Middle frontal gyrus (tissue), 1 donor: ENCODE data around the gene SLC37A2.

ENCODE experiments used
- DNase-seq: peaks from one replicate; pipeline ENCODE4 v3.0.0-alpha.2; 2015; ENCODE audit warnings: low spot score; ENCODE audit errors: extremely low spot score

Gene SLC37A2

DNA sequence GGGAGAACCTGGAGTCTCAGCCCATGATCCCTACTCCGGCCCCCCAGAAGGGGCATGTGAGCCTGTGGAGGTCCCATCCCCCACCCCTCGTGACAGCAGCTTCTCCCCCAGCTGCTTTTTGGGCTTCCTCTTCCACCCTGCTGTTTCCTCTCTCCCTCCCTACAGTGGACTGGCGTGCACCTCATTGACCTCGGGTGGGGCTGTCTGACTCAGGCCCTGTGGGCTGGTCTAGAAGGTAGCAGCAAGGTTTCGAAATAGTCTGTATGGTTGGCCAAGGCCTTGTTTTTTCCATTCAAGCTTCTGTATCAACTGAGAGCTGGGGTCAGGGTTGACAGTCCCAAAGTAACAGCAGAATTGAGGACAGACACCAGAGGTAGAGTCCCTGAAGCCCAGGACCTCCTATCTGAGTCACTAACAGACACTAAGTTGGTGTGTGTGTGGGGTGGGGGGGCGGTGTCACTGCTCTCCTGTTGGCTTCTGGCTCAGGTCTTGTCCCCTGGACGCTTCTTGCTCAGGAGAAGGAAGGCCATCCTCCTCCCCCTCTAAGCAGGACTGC, 7.7 kb downstream of the SLC37A2 start:
- DNase-seq = no peak

DNA sequence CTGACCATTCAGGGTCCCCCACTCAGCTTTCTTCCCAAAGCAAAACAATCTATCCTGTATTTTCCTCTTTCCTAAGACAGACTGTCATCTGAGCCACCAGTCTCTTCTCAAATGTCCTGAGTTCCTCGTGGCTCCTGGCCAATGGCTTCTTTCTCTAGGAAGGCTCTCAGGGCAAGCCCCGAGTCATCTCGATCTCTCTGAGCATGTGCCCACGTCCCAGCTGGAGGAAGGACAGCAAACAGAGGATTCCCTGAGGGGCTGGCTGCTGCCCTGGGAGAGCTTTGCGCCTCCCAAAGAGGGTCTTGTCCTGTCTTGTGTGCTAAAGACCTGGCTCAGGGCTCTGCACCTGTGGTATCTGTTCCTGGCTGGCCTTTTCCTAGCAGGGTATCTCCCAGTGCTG, 8.3 kb downstream of the SLC37A2 start:
- no peak for DNase-seq

DNA sequence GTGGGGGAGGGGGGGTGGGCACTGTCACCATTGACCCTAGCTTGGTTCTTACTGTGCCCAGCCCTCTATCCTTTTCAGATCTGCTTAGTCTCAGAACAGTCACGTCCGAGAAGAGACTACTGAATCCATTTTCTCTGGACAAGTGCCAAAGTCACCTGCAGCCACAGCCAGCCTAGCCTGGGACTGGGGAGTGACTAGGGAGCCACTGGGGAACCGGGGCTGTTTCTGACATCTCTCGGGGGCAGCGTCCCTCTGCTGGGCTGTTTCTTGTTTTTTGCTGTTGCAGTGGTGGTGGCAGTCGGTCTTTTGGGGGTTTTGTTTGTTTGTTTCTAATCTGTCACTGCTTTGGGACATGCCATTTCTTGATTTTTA, 8.7 kb downstream of the SLC37A2 start:
- DNase-seq = no peak

DNA sequence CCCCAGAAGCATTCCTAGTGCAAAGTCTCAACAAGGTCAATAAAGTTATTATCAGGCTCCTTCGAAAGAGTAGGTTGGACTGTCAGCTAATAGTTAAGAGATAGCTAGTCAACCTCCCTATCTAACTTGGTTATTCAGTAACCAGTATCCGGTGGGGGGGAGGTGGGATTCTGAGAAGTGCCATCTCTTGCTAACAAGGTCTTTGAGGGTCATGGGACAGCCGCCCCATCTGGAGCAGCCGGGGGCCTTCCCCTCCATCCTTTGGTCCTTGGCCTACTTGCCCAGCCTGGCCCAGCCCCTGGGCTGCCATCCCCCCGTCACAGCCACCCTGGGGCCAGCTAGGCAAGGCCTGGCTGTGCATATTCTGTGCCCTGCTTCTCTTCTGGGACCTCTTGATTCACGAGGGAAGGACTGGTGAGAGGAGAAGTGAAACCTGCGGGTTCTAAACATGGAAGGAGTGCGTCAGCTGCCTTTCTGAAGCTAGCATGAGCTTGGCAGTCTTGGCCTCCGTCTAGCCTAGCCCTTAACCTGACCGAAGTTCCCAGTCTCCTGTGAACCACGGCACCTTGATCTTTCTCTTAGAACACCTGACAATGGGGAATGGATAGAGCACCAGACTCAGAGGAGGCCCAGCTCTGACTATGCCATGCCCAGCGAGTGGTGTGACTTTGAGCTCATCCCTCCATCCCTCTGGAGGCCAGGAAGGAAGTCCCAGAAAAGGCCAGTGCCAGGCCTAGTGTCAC, 9.3 kb downstream of the SLC37A2 start:
- DNase-seq = no peak

DNA sequence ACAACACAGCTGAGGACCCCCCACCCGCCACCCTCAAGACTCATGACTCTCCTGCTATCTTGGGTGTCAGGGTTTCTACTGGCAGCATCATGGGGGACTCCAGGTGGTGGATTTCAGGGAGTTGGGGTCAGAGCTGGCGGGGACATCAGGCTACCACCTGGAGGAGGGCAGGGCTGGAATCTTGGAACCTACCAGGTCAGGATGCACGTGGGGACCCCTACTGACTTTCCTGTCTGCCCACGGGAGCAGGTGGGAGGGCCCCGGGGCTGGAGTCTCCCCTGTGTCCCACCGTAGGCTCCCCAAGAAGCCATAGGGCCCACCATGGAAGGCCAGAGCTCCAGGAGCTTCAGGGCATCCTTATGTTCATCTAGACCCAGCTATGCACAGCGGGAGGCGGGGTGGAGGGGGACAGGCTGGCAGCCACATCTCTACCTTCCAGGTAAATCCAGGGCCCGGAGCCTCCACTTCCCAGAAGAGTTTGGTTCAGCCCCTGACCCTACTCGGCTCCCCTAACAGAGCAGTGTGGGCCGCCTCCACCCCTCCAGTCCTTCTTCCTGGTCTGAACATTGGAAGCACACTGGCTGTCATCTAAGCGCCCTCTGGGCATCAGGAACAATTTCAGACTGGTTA, 10.0 kb downstream of the SLC37A2 start:
- no peak for DNase-seq

DNA sequence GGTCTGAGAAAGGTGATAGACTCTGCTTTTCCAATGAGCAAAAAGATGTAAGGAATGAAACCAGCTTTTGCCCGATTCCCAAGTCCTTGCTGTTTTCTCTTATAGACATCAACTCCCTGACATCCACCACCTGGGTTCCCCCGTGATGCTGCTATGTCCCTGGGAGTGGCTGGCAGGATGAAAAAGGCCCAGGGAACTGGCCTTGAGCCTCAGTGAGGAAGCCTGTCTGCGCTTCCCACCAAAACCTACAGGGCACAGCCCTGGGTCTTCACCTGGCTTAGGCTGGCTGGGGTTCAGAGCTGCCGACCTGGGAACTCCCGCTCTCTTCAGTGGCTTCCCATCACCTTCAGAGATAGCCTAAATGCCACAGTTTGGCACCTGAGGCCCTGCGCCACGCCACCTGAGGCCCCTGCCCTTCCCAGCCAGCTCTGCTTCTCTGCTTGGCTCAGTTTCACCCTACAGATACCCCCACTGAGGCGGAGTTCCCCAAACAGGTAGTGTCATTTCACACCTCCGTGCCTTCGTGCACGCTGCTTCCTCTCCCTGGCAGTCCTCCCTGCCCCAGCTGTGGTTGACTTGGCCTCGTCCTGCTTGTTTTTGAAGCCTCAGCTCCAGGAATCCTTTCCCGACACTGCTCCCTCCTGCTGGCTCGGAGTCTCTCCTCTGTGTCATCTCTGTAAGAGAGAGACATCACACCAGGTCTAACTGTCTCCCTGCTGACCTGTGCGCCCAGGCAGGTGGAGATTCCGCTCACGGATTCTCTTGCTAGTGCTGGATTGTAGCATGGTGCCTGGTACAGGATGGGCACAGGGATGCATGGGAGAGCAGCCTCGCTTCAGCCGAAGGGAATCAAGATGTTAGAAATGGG, 10.7 kb downstream of the SLC37A2 start:
- no peak for DNase-seq

DNA sequence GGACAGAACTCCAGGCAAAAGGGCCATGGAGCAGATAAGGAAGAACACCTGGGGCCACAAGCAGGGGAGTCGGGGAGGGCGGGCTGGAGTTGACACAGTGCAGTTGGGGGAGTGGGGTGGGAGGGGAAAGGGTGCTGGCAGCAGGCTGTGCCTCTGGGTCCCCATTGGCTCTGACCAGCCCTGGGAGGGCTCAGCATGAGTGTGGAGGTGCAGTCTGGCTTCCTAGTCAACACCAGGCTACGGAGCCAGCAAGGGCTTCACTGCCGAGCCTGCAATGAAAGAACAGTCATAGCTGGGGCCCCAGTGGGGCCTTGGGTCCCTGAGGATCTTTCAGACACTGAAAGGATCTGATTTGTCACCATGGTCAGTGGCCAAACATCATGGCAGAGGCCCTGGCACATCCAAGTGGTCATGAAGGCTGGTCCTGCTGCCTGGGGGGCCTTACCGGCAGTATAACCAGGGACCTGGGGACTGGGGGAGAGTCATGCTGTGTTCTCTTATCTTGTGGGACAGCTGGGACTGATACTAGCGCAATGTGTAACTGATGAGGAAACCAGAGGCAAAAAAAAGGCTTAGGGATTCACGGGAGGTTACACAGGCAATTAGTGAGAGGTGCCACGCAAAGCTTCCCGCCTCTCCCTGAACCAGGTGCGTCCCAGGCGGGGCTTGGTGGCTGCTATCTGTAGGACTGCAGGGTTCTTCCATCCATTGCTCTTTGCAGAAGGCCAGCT, 11.6 kb downstream of the SLC37A2 start:
- DNase-seq = no peak

DNA sequence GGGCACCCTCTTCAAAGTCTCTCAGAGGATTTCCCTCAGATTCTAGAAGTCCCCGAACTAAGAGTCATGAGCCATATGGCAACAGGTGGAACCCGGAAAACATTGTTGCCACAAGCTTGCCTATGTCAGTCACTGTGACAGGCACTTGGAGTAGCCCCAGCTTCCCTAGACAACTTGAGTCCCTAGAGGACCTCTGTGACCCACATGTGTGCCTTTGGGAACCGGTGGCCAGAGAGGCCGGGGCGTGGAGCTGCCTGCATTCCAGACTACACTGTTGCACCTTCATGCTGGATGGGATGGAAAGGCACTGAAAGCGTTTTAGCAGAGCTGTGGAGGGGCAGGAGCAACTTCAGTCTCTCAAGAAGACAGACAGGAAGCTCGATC, 12.1 kb downstream of the SLC37A2 start:
- DNase-seq = no peak

DNA sequence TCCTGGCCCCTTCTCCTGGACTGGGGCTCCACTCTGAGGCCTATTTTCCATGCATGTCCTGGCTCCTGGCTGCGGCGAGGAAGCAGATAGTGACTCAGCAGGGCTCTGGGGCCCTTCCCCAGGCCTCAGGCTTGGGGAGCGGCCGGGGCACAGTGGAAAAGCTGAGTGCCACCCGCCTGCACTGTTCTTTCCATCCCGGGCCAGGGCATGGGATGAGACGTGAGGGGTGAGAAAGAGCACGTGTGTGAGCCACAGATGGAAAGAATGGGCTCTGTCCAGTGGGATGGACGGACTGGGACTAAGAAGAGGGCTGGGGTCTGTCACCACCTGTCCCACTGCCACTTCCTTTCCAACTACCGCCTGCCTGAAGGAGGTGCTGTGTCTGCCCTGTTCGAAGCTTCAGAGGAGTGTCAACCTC, 12.8 kb downstream of the SLC37A2 start:
- no peak for DNase-seq

DNA sequence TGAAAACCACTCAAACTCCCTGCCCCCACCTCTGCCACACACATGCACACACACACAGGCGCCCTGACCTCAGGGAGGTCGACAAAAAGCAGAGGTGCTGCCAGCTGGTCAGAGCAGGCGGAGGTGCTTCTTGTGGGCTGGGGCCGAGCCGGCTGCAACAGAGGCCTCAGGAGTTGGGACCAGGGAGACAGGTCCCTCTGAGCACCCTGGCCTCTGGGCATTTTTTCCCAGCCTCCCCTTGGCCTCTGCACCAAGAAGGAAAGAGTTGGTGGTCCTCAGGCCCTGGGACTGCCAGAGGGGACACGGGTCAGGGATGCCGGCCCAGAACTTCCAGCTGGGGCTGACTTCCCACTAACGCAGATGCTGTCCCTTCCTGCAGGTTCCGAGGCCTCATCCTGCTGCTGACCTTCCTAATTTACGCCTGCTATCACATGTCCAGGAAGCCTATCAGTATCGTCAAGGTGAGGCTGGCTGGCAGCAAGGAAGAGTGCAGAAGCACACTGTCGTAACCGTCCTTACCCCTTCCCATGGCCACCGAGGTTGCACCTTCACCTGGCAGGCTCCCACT, 13.4 kb downstream of the SLC37A2 start:
- DNase-seq = no peak

DNA sequence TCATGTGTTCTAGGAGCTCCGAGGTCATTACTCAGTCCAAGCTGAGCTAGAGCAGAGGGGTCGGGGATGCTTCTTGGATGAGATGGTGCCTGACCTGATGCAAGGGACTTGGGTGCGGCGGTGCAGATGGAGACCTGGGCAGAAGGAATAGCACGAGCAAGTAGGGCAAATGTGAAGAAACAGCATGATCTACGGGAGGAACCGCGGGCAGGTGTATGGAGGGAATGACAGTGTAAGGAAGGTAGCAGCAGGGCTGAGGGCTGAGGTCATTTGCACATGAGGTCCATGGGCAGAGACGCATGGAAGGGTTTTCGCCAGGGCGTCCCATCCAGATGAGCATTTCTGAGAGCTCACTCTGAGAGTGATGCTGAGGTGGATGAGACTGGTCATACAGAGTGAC, 14.9 kb downstream of the SLC37A2 start:
- no peak for DNase-seq

DNA sequence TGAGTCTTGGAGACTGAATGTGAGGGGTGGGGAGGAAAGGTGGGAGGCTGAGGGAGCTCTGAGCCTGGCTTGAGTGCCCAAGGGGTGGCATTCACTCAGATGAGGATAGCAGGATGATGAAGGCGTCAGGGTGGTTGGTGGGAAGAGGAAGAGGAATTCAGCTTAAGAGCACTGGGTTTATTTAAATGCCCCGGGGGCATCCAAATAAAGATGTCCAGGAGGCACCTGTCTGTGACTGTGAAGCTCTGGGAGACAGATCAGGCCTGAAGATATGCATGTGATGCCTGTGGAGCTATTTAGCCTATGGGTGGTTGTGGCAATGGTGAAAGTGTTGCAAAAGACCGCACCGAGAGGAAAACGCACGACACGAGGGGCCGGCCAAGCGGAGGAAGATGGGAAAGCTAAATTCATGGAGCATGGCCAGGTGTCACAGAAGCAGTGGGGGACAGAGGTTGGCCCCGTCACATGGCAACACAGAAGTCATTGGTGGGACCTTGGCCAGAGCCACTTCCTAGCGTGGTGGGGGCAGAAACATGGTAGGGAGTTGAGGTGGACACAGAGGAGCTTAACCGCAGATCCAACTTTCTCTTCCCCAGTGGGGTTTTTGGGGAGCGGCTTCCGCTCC, 15.5 kb downstream of the SLC37A2 start:
- DNase-seq = no peak

DNA sequence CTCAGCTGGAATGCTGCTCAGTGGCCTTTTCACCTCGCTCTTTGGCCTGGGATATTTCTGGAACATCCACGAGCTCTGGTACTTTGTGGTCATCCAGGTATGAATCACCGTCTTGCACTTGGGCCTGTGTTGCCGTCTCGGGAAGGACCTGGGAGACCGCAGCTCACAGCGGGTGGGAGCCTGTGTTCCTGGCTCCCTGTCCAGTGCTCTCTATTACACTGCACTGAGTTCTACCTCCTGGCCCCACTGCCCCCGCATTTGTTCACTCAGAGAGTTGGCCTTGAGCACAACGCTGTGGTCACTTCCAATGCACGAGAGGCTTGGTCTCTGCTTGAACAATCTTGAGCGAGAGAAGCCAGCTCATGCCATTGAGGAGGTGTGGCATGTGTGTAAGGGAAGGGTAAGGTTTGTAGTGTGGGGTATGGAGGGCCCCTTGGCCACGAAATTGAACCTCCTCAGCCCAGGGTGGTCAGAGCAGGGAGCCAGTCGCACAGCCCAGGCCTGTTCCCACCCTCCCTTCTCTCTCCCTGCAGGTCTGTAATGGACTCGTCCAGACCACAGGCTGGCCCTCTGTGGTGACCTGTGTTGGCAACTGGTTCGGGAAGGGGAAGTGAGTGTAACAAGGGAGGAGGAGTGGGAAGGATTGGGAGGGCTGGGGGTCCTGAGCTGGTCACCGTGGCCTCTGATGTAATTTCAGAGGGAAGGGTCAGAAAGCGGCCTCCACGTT, 16.2 kb downstream of the SLC37A2 start:
- no peak for DNase-seq

DNA sequence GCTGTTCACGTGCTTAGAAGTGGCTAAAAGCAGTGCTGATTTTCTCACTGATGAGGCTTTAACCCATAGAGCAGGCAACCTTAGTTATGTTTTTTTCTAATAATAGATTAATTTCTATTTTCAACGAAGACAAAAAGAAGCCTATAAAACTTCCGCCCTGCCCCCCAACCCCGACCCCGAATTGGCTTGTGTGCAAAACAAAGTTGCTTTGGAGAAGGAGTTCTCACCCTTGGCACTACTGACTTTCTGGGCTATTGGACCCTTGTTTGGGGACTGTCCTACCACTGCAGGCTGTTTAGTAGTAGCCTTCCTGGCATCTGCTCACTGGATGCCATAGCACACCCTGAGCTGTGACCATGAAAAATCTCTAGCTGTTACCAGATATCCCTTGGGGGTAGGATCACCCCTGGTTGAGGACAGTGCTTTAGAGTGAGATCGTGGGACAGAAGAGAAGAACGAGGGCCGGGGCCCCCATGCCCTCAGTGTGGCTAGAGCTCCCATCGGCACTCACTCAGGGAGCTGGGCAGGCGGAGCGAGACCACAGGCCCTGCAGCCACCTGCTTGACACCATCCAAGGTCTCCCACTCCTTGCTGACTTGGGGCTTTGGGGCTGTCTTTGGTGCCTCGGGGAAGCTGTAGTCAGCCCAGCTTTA, 16.9 kb downstream of the SLC37A2 start:
- no peak for DNase-seq

DNA sequence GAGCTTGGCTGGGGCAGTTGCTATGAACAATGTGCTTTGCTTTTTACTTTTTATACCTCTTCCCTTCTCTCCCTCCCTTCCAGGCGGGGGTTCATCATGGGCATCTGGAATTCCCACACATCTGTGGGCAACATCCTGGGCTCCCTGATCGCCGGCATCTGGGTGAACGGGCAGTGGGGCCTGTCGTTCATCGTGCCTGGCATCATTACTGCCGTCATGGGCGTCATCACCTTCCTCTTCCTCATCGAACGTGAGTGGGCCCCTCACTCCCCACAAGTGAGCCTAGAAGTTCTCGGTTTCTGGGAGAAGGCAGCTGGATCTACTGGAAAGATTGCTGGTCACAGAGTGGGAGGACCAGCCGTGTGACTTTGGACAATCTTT, 17.4 kb downstream of the SLC37A2 start:
- DNase-seq = no peak

DNA sequence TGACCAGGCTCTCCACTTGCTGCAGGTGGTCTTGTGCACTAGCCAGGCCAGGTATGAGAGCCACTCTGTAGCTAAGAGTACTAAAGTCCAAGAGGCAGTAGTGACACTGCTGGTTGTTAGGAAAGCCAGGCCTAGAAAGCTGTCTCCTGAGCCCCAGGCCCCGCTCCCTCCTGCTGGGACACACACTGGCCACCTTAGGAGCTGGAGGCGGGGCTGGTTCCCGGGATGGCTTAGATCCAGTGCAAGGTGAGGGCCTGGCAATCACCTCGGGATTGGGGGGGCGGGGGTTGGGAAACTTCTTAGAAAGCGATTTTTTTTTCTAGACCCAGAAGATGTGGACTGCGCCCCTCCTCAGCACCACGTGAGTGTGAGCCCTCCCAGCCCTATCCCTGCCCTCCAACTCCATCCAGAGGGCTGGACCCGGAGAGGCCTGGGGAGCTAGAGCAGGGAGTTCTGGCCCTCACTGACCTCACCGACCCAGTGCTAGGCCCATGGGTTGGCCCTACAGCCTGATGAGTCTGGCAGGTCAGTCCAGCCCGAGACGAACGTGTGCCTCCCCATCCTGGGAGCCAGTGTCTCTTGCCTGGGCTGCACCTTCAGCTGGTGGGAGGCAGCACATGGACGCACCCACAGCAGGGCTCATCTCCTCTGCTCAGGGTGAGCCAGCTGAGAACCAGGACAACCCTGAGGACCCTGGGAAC, 18.1 kb downstream of the SLC37A2 start:
- DNase-seq = no peak

DNA sequence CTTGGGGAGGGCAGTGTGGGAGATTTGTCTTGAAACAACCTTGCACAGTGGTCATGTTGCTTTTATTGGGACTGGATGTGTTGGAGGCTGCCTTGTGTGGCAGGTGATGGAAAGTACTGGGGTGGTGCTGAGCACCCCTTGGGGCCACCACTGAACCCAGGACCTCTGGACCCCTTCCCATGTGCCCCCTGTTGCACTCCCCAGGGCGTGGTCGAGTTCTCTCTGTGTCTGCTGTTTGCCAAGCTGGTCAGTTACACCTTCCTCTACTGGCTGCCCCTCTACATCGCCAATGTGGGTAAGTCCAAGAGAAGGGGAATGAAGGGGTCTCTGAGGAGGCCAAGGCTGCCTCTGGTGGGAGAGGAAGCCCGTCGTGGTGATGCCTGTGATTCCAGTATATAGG, 18.9 kb downstream of the SLC37A2 start:
- no peak for DNase-seq

DNA sequence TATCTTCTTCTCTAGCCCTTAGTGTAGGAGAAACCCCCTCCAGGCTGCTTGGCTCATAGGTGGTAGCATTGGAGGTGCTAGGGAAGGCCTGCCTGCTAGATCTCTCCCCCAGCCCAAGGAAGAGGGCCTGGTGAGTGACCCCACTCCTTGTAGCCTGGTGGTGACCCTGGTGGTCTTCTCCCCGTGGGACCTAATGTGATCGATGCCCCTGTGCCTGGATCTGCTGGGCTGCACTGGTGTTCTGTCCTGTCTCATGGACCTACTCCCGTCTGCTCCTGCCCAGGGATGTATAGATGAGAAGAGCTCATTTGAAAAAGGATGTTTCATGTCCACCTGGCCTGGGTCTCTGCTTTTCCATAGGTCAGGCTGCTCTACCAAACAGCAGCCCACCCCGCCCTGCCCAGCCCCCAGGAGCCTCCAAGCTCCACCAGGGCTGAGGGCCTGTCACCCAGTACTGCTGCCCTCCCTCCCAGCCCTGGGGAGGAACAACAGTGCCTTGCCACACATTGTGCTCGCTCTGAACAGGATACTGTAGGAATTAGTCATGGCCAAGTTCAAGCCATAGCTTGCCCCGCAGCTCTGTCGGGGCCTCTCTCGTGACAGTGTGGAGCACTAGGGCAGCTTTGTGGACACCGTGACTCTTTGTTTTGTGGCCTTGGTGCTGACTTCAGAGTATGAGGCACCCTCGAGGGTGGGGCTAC, 19.7 kb downstream of the SLC37A2 start:
- DNase-seq = no peak
